CD4-positive, alpha-beta T cell treated with Interferon alpha-2 for 1 hour (primary cell): ENCODE data around the gene TRIO.
"Not testable (repeated sequence)": the region's sequence is repeated elsewhere in the genome, so short reads cannot be mapped to it uniquely, and the experiment has no call there.

ENCODE experiments used
- DNase-seq, 2 donors: peaks; one replicate each; pipeline ENCODE4 v3.0.0-alpha.2; 2020 to 2022

TRIO gene

GRCh38 chr5:14365831-14366430, 222.8 kb downstream of the TRIO start:
- DNase-seq = peak in 1 of 2 donors; percentile 41

GRCh38 chr5:14366763-14367162, 223.6 kb downstream of the TRIO start:
- no peak for DNase-seq

- no peak for DNase-seq
These were observed 224.2 kb downstream of the TRIO start for GRCh38 chr5:14367364-14367763.

GRCh38 chr5:14369780-14370179, 226.6 kb downstream of the TRIO start:
- no peak for DNase-seq

GRCh38 chr5:14370386-14370785, 227.2 kb downstream of the TRIO start:
- DNase-seq = no peak

- no peak for DNase-seq
These were observed 230.5 kb downstream of the TRIO start for GRCh38 chr5:14373685-14374084.

- no peak for DNase-seq
These were observed 231.0 kb downstream of the TRIO start for GRCh38 chr5:14374100-14374499.

GRCh38 chr5:14376789-14377188, 233.6 kb downstream of the TRIO start:
- DNase-seq = no peak

- DNase-seq = no peak
These were observed 236.8 kb downstream of the TRIO start for GRCh38 chr5:14379739-14380497.

GRCh38 chr5:14380712-14381111, 237.6 kb downstream of the TRIO start:
- DNase-seq = no peak

GRCh38 chr5:14382640-14383039, 239.5 kb downstream of the TRIO start:
- no peak for DNase-seq

- DNase-seq = no peak
These were observed 240.8 kb downstream of the TRIO start for GRCh38 chr5:14383923-14384322.

- no peak for DNase-seq
These were observed 241.9 kb downstream of the TRIO start for GRCh38 chr5:14385019-14385418.

- no peak for DNase-seq
These were observed 243.9 kb downstream of the TRIO start for GRCh38 chr5:14386884-14387624.

- no peak for DNase-seq
These were observed 245.6 kb downstream of the TRIO start for GRCh38 chr5:14388741-14389140.

GRCh38 chr5:14392552-14392951, 249.4 kb downstream of the TRIO start:
- DNase-seq = not testable (repeated sequence)

- no peak for DNase-seq
These were observed 251.2 kb downstream of the TRIO start for GRCh38 chr5:14394365-14394764.

GRCh38 chr5:14395411-14395810, 252.3 kb downstream of the TRIO start:
- DNase-seq = no peak

GRCh38 chr5:14396066-14396465, 252.9 kb downstream of the TRIO start:
- no peak for DNase-seq

GRCh38 chr5:14396737-14397136, 253.6 kb downstream of the TRIO start:
- DNase-seq = no peak

GRCh38 chr5:14397717-14398116, 254.6 kb downstream of the TRIO start:
- no peak for DNase-seq

GRCh38 chr5:14399054-14399692, 256.0 kb downstream of the TRIO start:
- peak in 1 of 2 donors; percentile 58 for DNase-seq

- no peak for DNase-seq
These were observed 256.9 kb downstream of the TRIO start for GRCh38 chr5:14400085-14400484.
